ENCODE measurements around the gene HIC1. TPM values are rescaled to one million over a fixed set of nuclear protein-coding genes. Genes with fewer than 3 reads are reported as not detected.

Gene HIC1, protein sequence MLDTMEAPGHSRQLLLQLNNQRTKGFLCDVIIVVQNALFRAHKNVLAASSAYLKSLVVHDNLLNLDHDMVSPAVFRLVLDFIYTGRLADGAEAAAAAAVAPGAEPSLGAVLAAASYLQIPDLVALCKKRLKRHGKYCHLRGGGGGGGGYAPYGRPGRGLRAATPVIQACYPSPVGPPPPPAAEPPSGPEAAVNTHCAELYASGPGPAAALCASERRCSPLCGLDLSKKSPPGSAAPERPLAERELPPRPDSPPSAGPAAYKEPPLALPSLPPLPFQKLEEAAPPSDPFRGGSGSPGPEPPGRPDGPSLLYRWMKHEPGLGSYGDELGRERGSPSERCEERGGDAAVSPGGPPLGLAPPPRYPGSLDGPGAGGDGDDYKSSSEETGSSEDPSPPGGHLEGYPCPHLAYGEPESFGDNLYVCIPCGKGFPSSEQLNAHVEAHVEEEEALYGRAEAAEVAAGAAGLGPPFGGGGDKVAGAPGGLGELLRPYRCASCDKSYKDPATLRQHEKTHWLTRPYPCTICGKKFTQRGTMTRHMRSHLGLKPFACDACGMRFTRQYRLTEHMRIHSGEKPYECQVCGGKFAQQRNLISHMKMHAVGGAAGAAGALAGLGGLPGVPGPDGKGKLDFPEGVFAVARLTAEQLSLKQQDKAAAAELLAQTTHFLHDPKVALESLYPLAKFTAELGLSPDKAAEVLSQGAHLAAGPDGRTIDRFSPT
- 0.74 to 1.7 TPM (median 1.5 TPM) in 5 replicates for total RNA-seq (2022; extraction: Qiagen RNA extraction; ENCODE audit: low read depth)

DNA sequence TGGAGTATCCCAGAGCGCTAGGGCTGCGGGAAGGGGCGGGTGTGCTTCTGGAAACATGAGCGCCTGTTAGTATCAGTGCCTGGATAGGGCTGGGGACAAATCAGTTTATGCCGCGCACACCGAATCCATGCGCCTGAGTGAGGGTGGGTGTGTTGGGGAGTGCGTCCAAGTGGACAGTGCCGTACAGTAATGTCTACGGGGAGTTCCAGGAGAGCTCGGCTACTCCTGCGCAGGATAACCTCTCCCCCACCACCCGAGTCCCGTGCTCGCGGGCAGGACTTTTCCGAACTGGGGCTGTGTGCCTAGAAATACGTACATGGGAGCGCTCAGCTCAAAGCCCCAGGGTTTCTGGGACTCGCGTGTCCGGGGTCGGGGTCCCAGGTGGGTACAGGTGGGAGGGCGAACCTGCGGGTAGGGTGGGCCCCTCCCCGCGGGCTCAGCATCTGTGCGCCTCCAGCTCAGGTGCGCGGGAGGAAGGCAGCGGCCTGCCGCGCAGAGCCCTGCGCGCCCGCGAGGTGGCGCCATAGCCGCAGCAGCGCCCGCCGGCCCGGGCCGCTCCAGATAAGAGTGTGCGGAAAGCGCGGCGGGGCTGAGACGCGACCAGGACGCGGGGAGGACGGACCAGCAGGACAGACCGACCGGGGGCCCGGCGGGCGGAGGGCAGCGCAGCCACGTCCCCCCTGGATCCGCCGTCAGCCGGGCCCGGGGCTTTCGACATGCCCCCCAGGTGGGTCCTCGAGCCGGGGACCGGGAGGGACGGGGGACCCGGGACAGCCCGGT lies at the start of gene HIC1:
Gene HIC1, plus strand, starts transcription at position 592 of the 780 bp plus-strand sequence. CDS start 1,588 bp downstream, outside the sequence.

DNA sequence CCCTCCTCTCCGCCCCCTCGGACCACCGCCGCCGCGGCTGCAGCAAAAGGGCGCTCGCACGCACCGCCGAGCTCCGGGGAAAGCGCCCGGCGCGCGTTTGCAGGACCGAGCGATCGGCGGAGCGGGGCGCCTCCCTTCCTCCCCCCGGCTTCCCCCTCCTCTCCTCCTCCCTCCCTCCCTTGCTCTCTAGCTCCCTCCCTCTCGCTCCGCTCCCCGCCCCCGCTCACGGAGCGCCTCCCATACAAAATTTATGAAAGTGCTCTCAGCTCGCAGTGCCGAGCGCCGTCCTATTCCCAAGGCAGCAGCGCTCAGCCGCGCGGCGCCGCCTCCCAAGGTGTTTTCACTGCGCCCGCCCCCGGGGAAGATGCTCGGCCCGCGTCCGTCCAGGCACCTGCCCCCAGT lies 29.7 kb upstream of the HIC1 start, which contains the start of gene RTN4RL1:
Gene RTN4RL1, minus strand, starts transcription at position 115 of the 402 bp plus-strand sequence. CDS start 469 bp downstream, outside the sequence.

DNA sequence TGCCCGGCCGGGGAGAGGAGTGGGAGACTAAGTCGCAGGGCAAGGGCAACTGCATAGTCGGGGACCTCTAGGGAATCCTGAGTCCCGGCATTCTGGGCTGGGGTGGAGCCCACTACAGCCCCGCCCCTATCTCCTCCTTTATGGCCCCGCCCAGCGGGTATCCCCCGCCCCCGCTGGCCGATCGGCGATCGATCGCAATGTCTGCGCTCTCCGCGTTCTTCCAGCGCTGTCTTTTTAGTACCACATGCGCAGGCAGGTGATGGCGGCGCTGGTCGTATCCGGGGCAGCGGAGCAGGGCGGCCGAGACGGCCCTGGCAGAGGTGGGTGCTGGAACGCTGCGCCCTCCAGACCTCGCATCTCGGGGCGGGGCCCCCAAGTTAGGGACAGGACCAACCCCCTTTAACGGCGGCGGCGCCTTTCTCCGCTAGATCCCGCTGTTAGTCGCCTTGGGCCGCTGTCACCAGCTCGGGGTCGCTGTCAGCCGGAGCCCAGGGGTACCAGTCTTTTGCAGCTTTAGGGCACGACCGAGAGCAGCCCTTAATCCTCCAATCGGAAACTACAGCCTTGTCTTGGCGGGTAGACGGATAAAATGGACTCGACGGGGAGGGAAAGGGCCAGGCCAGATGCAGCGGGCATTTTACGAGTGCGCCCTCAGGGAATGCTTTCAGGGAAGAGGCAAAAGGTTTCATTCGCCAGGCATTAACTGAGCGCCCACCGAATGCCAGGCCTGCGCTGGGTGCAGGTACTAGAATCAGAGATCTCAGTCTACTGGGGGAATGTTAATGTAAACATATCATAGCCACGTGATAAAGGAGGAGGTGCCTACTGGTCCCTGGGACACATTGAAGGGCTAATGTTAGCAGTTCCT lies 24.8 kb upstream of the HIC1 start, which contains the start of gene DPH1:
Gene DPH1, plus strand, starts transcription at position 243 of the 868 bp plus-strand sequence. Its CDS starts 17 bp downstream, at position 260.

DNA sequence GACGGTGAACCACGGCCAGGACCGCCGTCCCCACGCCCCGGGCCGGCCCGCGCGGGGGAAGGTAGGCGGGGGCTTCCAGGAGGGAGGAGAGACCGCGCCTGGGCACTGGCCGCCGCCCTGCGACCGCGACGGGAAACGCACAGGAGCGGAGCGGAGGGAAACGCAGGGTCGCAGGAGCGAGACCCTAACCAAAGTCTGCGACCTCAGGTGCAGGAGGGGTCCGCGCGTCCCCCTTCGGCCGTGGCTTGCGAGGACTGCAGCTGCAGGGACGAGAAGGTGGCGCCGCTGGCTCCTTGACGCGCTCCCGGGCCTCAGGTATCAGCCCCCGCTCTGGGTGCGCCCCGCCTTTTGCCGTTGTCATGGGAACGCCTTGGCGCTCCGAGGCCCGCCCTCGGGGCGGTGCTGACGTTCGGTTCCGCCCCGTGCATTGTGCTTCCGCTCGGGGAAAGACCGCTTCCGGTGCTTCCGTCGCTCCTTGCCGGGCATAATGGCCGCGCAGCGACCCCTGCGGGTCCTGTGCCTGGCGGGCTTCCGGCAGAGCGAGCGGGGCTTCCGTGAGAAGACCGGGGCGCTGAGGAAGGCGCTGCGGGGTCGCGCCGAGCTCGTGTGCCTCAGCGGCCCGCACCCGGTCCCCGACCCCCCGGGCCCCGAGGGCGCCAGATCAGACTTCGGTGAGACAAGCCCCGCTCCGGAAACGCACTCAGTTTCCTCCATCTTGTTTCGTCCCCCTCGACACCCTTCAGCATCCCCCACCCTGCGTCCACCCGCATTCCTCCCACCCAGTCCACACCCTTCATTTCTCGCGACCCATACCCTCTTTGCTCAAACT lies 13.1 kb upstream of the HIC1 start, which contains the start of gene OVCA2:
Gene OVCA2, plus strand, starts transcription at position 462 of the 829 bp plus-strand sequence. Its CDS starts 26 bp downstream, at position 488.

Other genes with a start within 250 kb of the HIC1 start
- 8.0 to 11.2 TPM (median 10.1 TPM) in 5 replicates for gene SMYD4, start 225.2 kb upstream of the HIC1 start, total RNA-seq (2022; extraction: Qiagen RNA extraction; ENCODE audit: low read depth)
- gene RPA1, start 225.1 kb upstream of the HIC1 start, total RNA-seq (2022; extraction: Qiagen RNA extraction; ENCODE audit: low read depth): 60.6 to 82.2 TPM (median 77.8 TPM) in 5 replicates
- gene RTN4RL1, start 29.8 kb upstream of the HIC1 start, total RNA-seq (2022; extraction: Qiagen RNA extraction; ENCODE audit: low read depth): 1.8 to 3.4 TPM (median 2.5 TPM) in 5 replicates
- gene DPH1, start 24.9 kb upstream of the HIC1 start, total RNA-seq (2022; extraction: Qiagen RNA extraction; ENCODE audit: low read depth): 39.8 to 46.7 TPM (median 41.7 TPM) in 5 replicates
- 51.3 to 85.3 TPM (median 78.0 TPM) in 5 replicates for gene OVCA2, start 13.1 kb upstream of the HIC1 start, total RNA-seq (2022; extraction: Qiagen RNA extraction; ENCODE audit: low read depth)
- gene SMG6, start 248.7 kb downstream of the HIC1 start, total RNA-seq (2022; extraction: Qiagen RNA extraction; ENCODE audit: low read depth): 18.8 to 24.7 TPM (median 22.0 TPM) in 5 replicates
- 6.1 to 10.3 TPM (median 7.6 TPM) in 5 replicates for gene SRR, start 248.8 kb downstream of the HIC1 start, total RNA-seq (2022; extraction: Qiagen RNA extraction; ENCODE audit: low read depth)

Data from A549 treated with DMSO at 1 μM for 4 hours (cell line).